HG03139 (cell line): ENCODE results near the gene DAPK3.
"Not testable (repeated sequence)": the region's sequence is repeated elsewhere in the genome, so short reads cannot be mapped to it uniquely, and the experiment has no call there.

Experiments
- ATAC-seq: cut with Tn5 transposase; IDR thresholded peaks from one replicate; pipeline ENCODE4 v1.9.1; 2021; ENCODE audit not compliant: unreplicated experiment

DAPK3 gene

DNA sequence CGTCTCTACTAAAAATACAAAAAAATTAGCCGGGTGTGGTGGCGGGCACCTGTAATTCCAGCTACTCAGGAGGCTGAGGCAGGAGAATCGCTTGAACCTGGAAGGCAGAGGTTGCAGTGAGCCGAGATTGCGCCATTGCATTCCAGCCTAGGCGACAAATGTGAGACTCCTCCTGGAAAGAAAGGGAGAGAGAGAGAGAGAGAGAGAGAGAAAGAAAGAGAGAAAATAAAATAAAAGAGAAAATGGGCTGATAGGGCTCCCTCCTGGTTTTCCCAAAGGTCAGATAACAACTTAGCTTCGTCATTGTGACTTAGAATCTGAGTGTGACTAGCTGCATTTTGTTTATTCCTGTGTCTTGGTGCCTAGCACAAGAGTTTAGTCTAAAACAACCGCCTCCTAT is 34.5 kb upstream of the DAPK3 start:
- not testable (repeated sequence) for ATAC-seq

DNA sequence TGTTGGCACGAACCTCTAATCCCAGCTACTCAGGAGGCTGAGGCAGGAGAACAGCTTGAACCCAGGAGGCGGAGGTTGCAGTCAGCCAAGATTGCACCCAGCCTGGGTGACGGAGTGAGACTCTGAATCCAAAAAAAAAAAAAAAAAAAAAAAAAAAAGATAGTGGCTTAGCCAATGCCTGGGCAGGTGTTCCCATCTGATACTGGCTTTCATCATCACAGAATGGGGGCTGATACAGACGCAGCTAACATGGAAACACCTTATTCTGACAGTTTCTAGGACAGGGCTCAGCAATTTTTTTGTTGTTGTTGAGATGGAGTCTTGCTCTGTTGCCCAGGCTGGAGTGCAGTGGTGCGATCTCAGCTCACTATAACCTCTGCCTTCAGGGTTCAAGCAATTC is 29.9 kb upstream of the DAPK3 start:
- not testable (repeated sequence) for ATAC-seq

DNA sequence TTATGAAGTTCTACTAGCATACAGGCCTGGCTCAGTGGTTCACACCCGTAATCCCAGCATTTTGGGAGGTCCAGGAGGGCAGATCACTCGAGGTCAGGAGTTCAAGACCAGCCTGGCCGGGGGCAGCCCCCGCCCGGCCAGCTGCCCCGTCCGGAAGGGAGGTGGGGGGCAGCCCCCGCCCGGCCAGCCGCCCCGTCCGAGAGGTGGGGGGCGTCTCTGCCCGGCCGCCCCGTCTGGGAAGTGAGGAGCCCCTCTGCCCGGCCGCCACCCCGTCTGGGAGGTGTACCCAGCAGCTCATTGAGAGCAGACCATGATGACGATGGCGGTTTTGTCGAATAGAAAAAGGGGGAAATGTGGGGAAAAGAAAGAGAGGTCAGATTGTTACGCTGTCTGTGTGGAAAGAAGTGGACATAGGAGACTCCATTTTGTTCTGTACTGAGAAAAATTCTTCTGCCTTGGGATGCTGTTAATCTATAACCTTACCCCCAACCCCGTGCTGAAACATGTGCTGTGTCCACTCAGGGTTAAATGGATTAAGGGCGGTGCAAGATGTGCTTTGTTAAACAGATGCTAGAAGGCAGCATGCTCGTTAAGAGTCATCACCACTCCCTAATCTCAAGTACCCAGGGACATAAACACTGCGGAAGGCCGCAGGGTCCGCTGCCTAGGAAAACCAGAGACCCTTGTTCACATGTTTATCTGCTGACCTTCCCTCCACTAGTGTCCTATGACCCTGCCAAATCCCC is 27.9 kb upstream of the DAPK3 start:
- not testable (repeated sequence) for ATAC-seq

DNA sequence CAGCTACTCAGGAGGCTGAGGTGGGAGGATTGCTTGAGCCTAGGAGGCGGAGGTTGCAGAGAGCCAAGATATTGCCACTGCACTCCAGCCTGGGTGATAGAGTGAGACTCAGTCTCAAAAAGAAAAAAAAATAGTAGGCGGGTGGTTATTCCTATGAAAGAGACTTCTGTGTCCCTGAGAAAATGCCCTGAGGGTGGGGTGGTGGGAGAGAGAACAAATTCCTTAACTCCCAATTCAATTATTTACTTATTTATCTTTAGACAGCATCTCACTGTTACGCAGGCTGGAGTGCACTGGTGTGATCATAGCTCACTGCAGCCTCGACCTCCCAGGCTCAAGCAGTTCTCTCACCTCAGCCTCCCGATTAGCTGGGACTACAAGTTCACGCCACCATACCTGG is 24.7 kb upstream of the DAPK3 start:
- no peak for ATAC-seq

DNA sequence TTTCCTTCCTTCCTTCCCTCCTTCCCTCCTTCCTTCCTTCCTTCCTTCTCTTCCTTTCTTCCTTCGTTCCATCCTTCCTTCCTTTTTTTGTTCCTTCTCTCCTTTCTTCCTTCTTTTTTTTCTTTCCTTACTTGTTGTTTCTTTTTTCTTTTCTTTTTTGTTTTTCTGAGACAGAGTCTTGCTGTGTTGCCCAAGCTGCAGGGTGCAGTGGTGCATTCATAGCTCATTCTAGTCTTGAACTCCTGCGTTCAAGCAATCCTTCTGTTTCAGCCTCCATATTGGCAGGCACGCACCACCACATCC is 19.9 kb upstream of the DAPK3 start:
- no peak for ATAC-seq

DNA sequence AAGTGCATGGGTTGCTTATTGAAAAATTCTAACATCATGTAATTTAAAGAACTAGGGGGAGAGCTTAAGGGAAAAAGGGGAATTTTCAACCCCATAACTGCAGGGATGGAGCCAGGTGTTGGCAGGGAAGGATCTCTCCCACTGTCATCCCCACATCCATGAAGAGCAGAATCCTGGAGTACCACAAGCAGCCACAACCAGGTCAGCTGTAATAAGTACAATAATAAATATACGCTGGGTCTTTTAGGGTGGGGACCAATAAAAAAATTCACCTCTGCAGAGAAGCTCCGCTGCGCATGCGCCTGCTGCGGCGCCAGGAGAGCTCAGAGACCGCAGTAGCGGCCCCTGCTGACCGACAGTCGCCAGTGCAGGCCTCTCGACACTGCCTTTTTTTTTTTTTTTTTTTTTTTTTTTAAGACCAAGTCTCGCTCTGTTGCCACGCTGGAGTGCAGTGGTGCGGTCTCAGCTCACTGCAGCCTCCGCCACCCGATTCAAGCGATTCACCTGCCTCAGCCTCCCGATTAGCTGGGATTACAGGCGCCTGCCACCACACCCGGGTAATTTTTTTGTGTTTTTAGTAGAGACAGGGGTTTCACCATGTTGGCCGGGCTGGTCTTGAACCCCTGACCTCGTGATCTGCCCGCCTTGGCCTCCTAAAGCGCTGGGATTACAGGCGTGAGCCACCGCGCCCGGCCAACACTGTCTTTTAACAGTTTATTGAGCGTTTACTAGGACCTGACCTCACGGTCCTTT is 16.9 kb upstream of the DAPK3 start:
- no peak for ATAC-seq

DNA sequence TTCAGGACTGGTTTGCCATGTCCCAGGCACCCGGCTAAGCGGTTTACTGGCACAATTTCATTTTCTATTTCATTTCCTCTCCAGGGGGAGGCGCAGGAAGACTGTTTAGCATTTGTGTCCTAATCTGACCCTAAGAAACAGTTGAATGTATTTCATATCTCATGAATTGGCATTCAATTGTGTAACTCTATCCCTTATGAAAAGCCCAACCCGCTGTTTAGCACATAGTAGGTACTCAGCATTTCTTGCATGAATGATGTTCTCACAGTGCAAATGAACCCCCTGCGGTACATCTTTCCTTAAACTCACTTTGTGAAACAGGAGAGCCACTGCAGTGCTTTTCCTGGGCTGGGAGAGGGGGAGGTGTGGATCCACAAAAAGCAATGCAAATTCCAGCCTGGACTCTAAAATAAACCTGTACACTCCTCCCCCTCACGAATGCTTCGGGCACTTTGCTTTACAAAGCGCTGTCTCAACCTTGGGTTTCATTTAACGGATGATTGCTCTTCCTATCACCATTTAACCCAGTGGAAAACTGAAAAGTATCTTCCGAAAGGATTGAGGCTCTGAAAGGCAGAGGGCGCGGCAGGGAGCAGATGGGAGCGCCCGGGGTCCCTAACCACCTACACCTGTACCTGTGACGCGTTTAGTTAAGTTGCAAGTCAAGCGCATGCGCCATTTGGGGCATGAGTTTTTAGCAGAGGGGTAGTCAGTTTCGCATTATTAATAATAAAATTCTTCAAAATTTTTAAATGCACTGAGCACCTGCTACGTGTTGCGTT is 15.6 kb upstream of the DAPK3 start:
- ATAC-seq = no peak

DNA sequence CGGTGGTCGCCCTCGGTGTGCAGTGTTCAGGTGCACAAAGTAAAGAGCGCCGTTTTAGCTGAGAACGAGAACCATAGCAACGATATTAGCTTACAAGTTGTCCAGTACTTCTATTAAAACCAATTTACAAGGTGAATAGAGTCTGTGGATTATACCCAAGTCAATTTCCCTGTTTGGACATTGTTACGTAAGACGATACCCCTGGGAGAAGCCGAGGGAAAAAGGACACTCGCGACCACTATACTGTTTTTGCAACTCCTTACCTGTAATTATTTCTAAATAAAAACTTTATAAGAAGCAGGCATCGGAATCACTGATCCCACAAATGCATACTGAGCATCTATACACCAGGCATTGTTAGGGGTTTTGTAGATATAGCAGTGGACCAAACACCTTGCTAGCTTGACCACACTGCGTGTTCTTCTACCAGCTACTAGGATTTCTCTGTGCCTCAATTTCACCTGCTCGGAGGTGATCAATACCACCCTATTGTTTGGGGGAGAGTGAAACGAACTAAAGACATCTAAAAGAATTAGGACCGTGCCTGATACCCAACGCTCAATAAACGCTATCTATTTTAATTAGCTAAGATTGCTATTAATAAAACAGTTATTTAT is 14.9 kb upstream of the DAPK3 start:
- ATAC-seq = no peak

DNA sequence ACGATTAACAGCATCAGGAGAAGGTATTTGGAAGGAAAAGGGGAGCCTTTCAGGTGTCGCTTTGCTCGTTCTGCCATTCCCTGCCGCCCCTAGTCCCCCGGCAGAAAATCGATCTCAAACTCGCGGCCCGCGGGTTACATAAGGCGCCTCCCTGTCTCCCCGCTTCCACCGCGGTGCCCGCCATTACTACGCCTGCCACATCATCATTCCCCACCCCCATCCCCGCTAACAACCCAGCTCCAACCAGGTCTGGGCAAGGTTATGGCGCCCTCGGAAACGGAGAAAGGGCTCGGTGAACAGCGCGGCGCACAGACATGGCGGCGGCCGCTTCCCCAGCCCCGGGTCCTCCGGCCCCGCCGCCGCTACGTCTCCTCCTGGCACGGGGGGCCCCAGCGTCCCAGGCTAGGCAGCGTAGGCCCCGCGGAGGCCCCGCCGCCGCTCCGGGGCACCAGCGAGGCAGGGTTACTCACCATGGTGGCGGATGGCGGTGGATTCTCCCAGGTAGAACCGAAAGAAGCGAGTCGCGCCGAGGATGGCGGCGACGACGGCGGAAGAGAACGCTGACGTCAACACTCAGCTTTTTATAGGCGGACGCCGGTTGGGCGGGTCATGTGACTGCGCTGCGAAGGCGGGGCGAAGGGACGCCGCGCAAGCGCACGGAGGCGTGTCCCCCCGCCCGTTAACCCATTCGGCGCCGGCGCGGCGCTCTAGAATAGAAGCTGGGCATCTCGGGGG is 14.2 kb upstream of the DAPK3 start, which contains the start of gene EEF2:
EEF2 (minus strand) TSS at position 556 of the 735 bp plus-strand sequence; CDS start at position 473, 83 bp downstream.
- no peak for ATAC-seq

DNA sequence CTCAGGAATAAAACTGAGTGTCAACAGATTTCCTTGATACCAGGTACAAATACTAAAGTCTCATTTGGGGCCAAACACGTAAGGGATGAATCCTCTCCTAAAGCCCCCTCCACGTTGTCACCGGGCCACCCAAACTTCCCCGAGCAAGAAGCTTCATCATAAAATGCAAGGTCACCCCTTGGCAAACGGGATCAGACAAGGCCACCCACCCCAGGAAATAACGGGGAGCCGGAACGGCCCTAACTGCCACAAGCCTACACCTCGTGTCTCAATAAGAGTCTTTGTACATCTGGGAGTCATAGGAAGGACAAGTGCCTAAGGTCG is 13.6 kb upstream of the DAPK3 start:
- ATAC-seq = no peak

DNA sequence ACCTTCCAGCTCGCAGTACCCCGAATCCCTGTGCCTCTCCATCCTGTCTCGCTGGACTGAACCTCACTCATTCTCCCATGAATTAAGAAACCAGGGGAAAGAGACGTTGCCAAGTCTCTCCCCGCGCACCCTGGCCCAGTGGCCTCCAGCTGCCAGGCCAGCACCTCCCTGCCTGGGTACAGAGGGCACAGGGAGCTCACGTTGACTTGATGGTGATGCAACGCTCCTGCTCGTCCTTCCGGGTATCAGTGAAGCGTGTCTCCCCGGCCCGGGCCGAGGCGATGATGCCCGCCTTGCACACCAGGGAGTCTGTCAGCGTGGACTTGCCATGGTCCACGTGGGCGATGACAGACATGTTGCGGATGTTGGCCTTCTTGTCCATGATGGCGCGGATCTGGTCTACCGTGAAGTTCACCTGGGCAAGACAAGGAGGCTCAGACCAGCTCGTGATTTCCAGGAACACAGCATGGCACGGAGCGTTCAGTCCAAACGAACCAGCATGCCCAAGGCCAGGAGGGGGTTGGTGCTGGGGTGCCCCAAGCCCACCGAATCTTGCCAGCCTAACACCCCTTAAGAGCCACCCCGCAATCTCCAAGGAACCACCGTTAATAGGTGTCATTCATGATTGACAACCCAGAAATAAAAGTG is 13.2 kb upstream of the DAPK3 start:
- ATAC-seq = no peak

DNA sequence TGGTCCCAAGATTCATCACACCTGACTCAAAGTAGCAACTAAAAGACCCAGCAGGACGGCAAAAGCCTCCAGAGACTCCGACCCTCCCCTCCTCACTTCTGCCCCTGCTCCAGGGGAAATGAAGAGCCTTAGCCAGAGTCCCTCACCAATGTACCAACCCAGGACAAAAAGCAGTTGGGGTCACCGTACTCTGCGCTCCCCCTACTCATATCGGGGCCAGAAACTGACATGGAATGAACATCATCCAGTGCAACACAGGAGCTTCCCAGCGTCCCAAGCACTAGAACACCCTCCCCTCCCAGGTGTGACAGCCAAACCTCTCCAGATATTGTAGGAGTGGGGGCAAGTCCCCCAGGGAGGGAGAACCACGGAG is 12.6 kb upstream of the DAPK3 start:
- ATAC-seq = no peak

DNA sequence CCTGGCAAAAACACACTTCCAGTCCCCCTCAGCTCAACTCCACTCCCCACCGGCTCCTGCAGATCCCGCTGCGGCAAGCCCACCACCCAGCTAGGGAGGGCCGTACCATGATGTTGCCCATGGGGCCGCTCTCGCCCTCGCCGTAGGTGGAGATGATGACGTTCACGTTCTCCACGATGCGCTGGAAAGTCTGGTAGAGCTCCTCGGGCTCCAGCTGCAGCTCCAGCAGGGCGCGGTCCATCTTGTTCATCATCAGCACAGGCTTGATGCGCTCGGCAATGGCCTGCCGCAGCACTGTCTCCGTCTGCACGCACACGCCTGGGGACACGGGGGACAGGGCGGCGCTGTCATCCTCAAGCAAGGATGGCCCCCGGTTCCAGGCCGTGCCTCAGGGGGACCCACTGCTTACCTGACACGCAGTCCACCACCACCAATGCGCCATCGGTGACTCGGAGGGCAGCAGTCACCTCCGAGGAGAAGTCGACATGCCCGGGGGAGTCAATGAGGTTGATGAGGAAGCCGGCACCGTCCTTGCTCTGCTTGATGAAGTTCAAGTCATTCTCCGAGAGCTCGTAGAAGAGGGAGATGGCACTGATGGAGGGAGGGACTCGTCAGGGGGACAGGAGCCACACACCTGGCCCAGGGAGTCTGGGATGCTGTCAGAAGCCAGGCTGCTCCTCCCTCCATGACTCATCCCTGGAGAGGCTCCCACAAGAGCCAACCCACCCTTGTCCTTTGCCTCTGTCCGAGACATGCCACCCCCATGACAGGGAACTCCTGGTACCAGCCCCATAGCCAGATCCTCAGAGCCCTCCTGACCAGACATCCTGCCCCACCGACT is 12.0 kb upstream of the DAPK3 start:
- ATAC-seq = no peak

DNA sequence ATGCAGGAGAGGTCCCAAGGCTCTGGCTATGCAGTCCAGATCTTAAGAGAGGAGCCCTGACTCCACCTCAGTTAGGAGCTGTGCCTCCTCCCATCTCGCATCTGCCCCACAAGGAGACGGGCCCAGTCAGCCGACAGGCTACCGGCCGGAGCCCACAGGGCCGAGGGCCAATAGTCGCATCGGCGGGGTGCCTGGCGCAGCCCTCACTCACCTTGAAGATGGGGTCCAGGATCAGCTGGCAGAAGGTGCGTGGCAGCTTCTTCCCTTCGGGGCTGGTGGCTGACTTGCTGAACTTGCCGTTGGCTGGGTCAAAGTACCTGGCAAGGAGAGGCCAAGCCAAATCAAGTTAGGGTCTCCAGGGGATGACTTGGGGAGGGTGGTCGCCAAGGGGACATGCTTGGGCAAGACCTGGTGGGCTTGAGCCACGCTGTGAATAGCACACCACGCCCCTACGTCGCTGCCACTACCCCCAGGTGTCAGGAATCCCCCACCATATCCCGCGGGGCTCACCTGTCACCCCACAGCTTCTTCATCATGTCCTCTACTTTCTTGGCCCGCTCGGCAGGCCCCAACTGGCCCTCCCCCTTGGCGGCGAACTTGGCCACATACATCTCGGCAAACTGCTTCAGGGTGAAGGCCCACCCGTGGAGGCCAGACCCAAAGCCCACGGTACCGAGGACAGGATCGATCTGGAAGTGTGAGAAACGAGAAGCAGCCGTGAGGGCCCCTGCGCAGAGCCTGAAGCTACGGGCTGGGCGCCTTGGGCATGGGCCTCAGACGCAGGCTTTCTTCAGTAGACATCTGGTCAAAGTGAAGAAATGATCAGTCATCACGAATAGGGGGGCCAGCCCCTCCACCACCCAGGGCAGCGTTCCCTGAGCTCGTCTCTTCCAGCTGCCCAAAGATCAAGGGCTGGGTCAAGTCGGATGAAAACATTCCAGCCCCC is 11.1 kb upstream of the DAPK3 start:
- no peak for ATAC-seq

DNA sequence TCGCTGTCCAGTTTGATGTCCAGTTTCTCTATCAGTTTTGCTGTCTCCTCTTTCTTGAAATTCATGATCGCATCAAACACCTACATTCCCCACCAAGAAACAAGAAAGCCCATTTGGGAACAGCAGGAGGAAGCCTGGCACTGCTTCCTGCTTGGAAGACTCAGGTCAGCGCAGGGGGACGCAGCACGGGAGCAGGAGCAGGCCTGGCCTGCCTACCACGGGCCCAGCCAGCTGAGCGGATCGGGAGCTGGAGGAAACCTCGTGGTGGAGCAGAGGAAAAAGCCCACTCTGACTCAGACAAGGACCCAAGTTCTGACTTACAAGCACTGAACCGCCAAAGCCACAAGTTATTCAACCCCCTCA is 10.5 kb upstream of the DAPK3 start:
- ATAC-seq = no peak

DNA sequence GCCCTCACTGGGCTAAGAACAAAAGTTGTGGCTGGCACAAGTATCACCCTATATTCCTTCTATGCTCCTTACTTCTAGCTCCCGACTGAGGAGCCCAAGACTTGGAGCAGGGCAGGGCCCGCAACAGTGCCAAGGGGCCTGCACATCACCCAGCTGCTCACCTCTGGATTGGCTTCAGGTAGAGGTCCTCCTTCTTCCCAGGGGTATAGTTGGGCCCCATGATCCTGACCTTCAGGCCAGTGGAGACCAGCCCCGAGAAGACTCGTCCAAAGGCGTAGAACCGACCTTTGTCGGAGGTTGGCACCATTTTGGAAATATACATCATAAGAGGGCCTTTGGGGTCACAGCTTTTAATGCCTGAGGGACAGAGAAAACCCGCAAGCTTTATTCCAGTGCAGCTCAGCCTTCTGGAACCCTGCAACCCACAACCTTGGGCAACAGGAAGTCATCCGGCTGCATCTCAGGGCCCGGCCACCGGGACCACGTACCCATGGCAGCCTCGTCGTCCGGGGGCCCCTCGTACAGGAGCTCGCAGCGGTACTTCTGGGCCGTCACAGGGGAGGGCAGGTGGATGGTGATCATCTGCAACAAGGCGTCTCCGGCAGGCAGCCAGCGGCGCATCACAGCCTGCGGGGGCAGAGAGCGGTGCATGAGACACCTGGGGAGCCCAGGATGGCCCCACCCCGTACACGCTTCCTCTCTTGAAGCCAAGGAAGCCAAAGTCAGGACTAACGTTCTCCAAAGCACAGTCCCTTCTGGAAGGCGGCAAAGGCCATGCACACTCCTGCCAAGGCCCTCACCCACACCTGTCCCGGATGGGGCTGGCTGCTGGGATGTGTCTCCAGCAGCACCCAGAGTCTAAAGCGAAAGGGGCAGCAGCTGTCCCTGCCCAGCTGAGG is 9.7 kb upstream of the DAPK3 start:
- ATAC-seq = no peak

DNA sequence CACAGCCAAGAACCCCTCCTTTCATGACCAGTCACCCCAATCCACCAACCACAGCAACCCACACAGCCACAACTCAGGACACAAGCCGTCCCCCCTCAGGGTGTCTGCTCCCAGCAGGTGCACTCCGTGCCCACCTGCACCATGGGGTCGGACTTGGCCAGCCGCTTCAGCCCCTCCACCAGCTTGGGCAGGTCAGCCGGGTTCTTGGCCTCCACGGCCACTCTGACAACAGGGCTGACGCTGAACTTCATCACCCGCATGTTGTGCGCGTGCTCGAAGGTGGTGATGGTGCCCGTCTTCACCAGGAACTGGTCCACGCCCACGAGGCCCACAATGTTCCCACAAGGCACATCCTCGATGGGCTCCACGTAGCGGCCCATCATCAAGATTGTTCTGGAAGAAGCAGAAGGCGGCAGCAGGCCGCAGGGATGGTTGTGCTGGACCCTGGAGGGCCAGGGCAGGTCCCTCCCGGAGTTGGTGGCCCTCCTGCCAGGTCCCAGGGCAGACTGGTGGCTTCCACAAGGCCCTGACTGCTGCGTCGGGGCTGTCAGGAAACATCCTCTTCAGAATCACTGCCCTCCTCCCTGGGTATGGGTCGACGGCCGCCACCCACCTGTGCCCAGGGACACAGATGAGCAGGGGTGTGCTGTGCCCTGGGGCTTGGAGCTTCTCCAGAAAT is 8.9 kb upstream of the DAPK3 start:
- ATAC-seq = no peak
